Neuronal stem cell (in vitro differentiated cells): ENCODE measurements around the gene ATAD3A.
"Not testable (repeated sequence)": the region's sequence is repeated elsewhere in the genome, so short reads cannot be mapped to it uniquely, and the experiment has no call there.

Source experiments
- DNase-seq: peaks from one replicate; pipeline ENCODE4 v3.0.0-alpha.2; 2013; ENCODE audit warnings: low spot score
- H2AFZ ChIP-seq: one replicate; pipeline ENCODE4 v1.6.1; 2013; ENCODE audit warnings: mild to moderate bottlenecking, low read length, inconsistent platforms
- H2AK5ac ChIP-seq: 2 replicates; pipeline ENCODE4 v1.6.1; 2013; ENCODE audit warnings: low read depth, mild to moderate bottlenecking, inconsistent platforms, low read length, moderate library complexity, mixed read lengths
- H2BK120ac ChIP-seq: 2 replicates; pipeline ENCODE4 v1.6.1; 2013; ENCODE audit warnings: low read depth, mild to moderate bottlenecking, inconsistent platforms, low read length, moderate library complexity, mixed read lengths
- H2BK12ac ChIP-seq: one replicate; pipeline ENCODE4 v1.6.1; 2013; ENCODE audit warnings: low read length, inconsistent platforms
- H2BK15ac ChIP-seq: 2 replicates; pipeline ENCODE4 v1.6.1; 2013; ENCODE audit warnings: mild to moderate bottlenecking, low read length, inconsistent platforms, mixed read lengths
- H2BK5ac ChIP-seq: one replicate; pipeline ENCODE4 v1.6.1; 2013; ENCODE audit warnings: inconsistent platforms, mild to moderate bottlenecking, low read length, moderate library complexity
- H3K14ac ChIP-seq: one replicate; pipeline ENCODE4 v1.6.1; 2013; ENCODE audit warnings: low read length, inconsistent platforms
- H3K18ac ChIP-seq: 2 replicates; pipeline ENCODE4 v1.6.1; 2013; ENCODE audit warnings: low read length, inconsistent platforms
- H3K23ac ChIP-seq: 2 replicates; pipeline ENCODE4 v1.6.1; 2013; ENCODE audit warnings: low read depth, mild to moderate bottlenecking, mixed read lengths, low read length, inconsistent platforms; ENCODE audit not compliant: poor library complexity
- H3K27ac ChIP-seq: replicated peaks from 3 replicates; pipeline ENCODE4 v1.5.1; 2013; ENCODE audit warnings: low read length, inconsistent platforms
- H3K27me3 ChIP-seq, 3 experiments: 2 replicates each; pipeline ENCODE4 v1.6.1; 2013; ENCODE audit warnings: low read length in 3 of 3, mild to moderate bottlenecking in 2 of 3, inconsistent platforms in 1 of 3, low read depth in 1 of 3, mixed read lengths in 1 of 3, moderate library complexity in 1 of 3; ENCODE audit not compliant: control insufficient read depth in 3 of 3, insufficient read depth in 3 of 3
- H3K36me3 ChIP-seq, 2 donors: replicated peaks in 1 of 2; 2 replicates each; pipeline ENCODE4 v1.6.1; 2013; ENCODE audit warnings: low read length in 2 of 2; ENCODE audit not compliant: control insufficient read depth in 2 of 2, insufficient read depth in 2 of 2
- H3K4ac ChIP-seq: 2 replicates; pipeline ENCODE4 v1.6.1; 2013; ENCODE audit warnings: inconsistent platforms, mild to moderate bottlenecking, low read length, moderate library complexity
- H3K4me1 ChIP-seq, 2 donors: 1 replicate in 1 of 2; 2 replicates in 1 of 2; pipeline ENCODE4 v1.6.1; 2013; ENCODE audit warnings: low read length in 2 of 2, low read depth in 1 of 2; ENCODE audit not compliant: control insufficient read depth in 2 of 2, insufficient read depth in 1 of 2
- H3K4me2 ChIP-seq: one replicate; pipeline ENCODE4 v1.6.1; 2013; ENCODE audit warnings: mild to moderate bottlenecking, low read length, inconsistent platforms; ENCODE audit not compliant: insufficient read depth, poor library complexity, severe bottlenecking
- H3K4me3 ChIP-seq, 2 donors: 2 replicates each; pipeline ENCODE4 v1.5.1; 2013; ENCODE audit warnings: low read length in 2 of 2, mild to moderate bottlenecking in 2 of 2, inconsistent platforms in 1 of 2, moderate library complexity in 1 of 2
- H3K79me1 ChIP-seq: one replicate; pipeline ENCODE4 v1.6.1; 2013; ENCODE audit warnings: low read depth, mild to moderate bottlenecking, inconsistent platforms, low read length, moderate library complexity
- H3K9ac ChIP-seq: one replicate; pipeline ENCODE4 v1.6.1; 2013; ENCODE audit warnings: mild to moderate bottlenecking, low read depth, low read length, inconsistent platforms; ENCODE audit not compliant: poor library complexity
- H3K9me3 ChIP-seq, 2 donors: replicated peaks in 1 of 2; 2 replicates each; pipeline versions ENCODE3 to v1.6.1; 2013; ENCODE audit warnings: low read length in 2 of 2, mild to moderate bottlenecking in 2 of 2, inconsistent platforms in 1 of 2, low read depth in 1 of 2, mixed read lengths in 1 of 2, moderate library complexity in 1 of 2; ENCODE audit not compliant: control insufficient read depth in 2 of 2, insufficient read depth in 1 of 2
- H4K8ac ChIP-seq: one replicate; pipeline ENCODE4 v1.6.1; 2013; ENCODE audit warnings: low read depth, mild to moderate bottlenecking, inconsistent platforms, low read length, moderate library complexity
- H4K91ac ChIP-seq: one replicate; pipeline ENCODE4 v1.6.1; 2013; ENCODE audit warnings: low read length, low read depth, mild to moderate bottlenecking, inconsistent platforms; ENCODE audit not compliant: poor library complexity
- WGBS, 2 donors: extraction: QIAGEN DNeasy Blood & Tissue Kit; methylation state at CpG; one replicate each; pipeline ENCODE4 v1.1.7; 2013; ENCODE audit warnings: missing lambda C conversion rate in 2 of 2, mixed read lengths in 1 of 2; ENCODE audit not compliant: insufficient read length in 2 of 2, insufficient replicate concordance in 1 of 2; ENCODE audit errors: extremely low coverage in 2 of 2; 5-methylcytosine and 5-hydroxymethylcytosine counted together

ATAD3A gene

DNA sequence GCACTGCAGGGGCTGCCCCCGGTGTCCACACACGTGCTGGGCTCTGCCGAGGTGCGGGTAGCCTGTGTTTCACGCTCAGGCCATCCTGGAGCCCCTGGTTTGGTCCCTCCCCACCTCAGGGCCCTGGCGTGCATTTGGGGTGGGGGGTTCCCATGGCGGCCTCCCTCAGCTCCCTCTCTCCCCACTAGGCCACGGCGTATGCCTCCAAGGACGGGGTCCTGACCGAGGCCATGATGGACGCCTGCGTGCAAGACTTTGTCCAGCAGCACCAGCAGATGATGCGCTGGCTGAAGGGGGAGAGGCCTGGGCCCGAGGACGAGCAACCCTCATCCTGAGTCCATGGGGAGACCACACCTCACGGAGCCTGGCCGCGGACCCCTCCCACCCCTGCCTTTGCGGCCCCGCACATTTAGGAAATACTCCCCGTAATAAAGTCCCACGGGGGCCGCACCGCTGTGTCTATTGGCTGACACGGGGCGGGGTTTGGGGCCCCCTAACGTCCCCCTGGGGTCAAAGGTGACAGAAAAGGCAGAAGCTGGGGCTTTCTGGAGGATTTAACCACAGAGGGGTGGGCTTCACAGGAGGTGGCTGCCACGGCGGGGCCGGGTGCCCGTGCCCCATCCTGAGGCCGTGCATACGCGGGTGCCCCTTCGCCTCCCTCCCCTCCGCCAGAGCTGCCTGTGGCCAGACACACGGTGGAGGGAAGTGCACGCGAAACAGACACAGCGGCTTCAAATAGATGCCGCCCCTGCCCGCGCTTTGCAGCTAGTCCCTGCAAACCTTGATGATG lies 43.6 kb upstream of the ATAD3A start:
- not testable (repeated sequence) for H3K9ac ChIP-seq, H3K14ac ChIP-seq, H3K4me1 ChIP-seq, H2BK5ac ChIP-seq, H2AFZ ChIP-seq, H3K23ac ChIP-seq, H3K9me3 ChIP-seq, H3K4me2 ChIP-seq, H4K8ac ChIP-seq, H3K4me3 ChIP-seq, H2AK5ac ChIP-seq, H4K91ac ChIP-seq, H2BK120ac ChIP-seq, H3K36me3 ChIP-seq, H2BK12ac ChIP-seq, DNase-seq, H3K27ac ChIP-seq, H3K18ac ChIP-seq, H3K27me3 ChIP-seq, H3K79me1 ChIP-seq, H2BK15ac ChIP-seq, H3K4ac ChIP-seq
- WGBS, 2 donors = no CpG with 5 or more reads among the region's 44 CpGs

DNA sequence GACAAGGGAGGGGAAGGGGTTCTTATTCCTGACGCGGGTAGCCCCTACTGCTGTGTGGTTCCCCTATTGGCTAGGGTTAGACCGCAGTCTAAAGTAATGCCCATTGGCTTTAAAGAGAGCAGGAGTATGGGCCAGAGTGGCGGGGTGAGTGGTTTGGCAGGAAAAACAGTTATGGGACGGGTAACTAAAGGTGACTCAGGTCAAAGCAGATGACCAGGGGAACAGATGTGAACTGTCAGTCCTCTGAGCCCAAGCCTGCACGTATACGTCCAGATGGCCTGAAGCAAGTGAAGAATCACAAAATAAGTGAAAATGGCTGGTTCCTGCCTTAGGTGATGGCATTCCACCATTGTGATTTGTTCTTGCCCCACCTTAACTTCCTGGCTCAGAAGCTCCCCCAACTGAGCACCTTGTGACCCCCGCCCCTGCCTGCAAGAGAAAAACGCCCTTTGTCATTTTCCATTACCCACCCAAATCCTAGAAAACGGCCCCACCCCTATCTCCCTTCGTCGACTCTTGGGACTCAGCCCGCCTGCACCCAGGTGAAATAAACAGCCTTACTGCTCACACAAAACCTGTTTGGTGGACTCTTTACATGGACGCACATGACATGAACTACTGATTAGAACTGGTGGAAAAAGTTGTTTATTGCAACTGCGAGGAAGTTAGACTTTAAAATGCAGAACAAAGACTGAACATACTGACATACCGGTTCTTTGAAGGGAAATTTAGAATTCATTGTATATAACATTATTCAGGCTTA lies 41.2 kb upstream of the ATAD3A start:
- Histone ChIP-seq H3K4me1 (peaks cover 3 to 7% of the 10 kb centered on the region in 2 donors), H3K27ac (no peak overlapping the region), H3K4me3 (peak overlapping the region; percentile 70 to 90), H3K36me3 (peaks cover 0 to 5% of the 10 kb centered on the region in 2 donors), H3K4ac (no peak overlapping the region), H3K27me3 (no peaks in the 10 kb centered on the region), H3K23ac (no peak overlapping the region), H2AFZ (peak overlapping the region; percentile 90), H2BK12ac (no peak overlapping the region), H3K9me3 (no peaks in the 10 kb centered on the region), H3K18ac (no peak overlapping the region), H2AK5ac (no peak overlapping the region), H4K91ac (no peak overlapping the region), H3K79me1 (peaks cover 2% of the 10 kb centered on the region), H2BK15ac (no peak overlapping the region), H3K9ac (peak overlapping the region; percentile 50), H2BK120ac (no peak overlapping the region), H2BK5ac (no peak overlapping the region), H3K4me2 (peak overlapping the region; percentile 75), H3K14ac (no peak overlapping the region), H4K8ac (no peak overlapping the region)
- no peak for DNase-seq
- WGBS, 2 donors = no CpG with 5 or more reads among the region's 16 CpGs

DNA sequence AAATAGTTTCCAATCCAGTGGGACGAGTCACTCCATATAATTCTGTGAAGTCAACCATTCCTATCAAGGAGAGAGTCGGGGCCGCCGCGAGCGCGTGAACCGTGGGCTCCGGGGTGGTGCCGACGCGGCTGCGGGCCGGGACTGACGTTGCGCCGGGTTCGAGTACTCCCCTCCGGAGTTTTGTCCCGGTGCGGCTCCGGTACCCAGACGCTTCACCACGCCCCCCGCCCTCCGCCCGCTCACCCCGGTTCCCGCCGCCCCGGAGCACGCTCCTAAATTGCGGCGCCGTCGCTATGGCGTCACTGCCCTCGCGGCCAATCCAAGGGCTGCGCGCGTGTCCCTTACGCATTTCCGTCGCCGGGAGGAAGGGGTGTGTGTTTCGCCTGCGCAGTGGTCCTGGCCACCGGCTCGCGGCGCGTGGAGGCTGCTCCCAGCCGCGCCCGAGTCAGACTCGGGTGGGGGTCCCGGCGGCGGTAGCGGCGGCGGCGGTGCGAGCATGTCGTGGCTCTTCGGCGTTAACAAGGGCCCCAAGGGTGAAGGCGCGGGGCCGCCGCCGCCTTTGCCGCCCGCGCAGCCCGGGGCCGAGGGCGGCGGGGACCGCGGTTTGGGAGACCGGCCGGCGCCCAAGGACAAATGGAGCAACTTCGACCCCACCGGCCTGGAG lies 40.4 kb upstream of the ATAD3A start, which contains the start of gene ATAD3B:
ATAD3B (plus strand) TSS at position 377 of the 664 bp plus-strand sequence; CDS start at position 497, 120 bp downstream.
- H2BK120ac ChIP-seq = no peak within 1 kb of the TSS
- no peak within 1 kb of the TSS for H2BK12ac ChIP-seq
- peaks cover 0 to 5% of the 10 kb centered on the region in 2 donors for H3K36me3 ChIP-seq
- no peak within 1 kb of the TSS for H2BK5ac ChIP-seq
- H3K4ac ChIP-seq = no peak within 1 kb of the TSS
- peaks cover 2% of the 10 kb centered on the region for H3K79me1 ChIP-seq
- H3K18ac ChIP-seq = peak within 1 kb of the TSS; percentile 93
- no peak within 1 kb of the TSS for H3K27ac ChIP-seq
- peak within 1 kb of the TSS; percentile 90 for H2AFZ ChIP-seq
- WGBS, 2 donors = no CpG with 5 or more reads among the region's 87 CpGs
- H2BK15ac ChIP-seq = no peak within 1 kb of the TSS
- no peaks in the 10 kb centered on the region for H3K27me3 ChIP-seq
- no peak within 1 kb of the TSS for H3K14ac ChIP-seq
- no peaks in the 10 kb centered on the region for H3K9me3 ChIP-seq
- H3K4me2 ChIP-seq = peak within 1 kb of the TSS; percentile 75
- peak within 1 kb of the TSS; percentile 93 for H3K23ac ChIP-seq
- H4K91ac ChIP-seq = no peak within 1 kb of the TSS
- no peak within 1 kb of the TSS for H4K8ac ChIP-seq
- peaks cover 3 to 7% of the 10 kb centered on the region in 2 donors for H3K4me1 ChIP-seq
- H2AK5ac ChIP-seq = no peak within 1 kb of the TSS
- peak; percentile 88 for DNase-seq
- H3K4me3 ChIP-seq = peak within 1 kb of the TSS; percentile 70 to 90
- peak within 1 kb of the TSS; percentile 81 for H3K9ac ChIP-seq
